Measurements from ENCODE around the gene ZNF558. TPM values are rescaled to one million over a fixed set of nuclear protein-coding genes. Genes with fewer than 3 reads are reported as not detected.
"Not testable (repeated sequence)": the region's sequence is repeated elsewhere in the genome, so short reads cannot be mapped to it uniquely, and the experiment has no call there.

Gene ZNF558
- total and polyA plus RNA-seq, 8 donors, result 6.0 to 63.1 (median 21.1) TPM

GRCh38 chr19:8811315-8812172, 20.6 kb downstream of the ZNF558 start:
- H3K27me3 ChIP-seq, result no peaks in the 10 kb centered on the region
- H3K36me3 ChIP-seq, result peaks cover 74 to 100% (median 94%) of the 10 kb centered on the region in 4 donors
- intact Hi-C loops (cut with DNase I; ENCODE audit: low total_unique reads), result no loop called here

GRCh38 chr19:8806661-8807060, 25.4 kb downstream of the ZNF558 start:
- no peak for DNase-seq
- intact Hi-C loops (cut with DNase I; ENCODE audit: low total_unique reads), result no loop called here
- no peak for TF ChIP-seq POLR2A (IDR thresholded peaks at IDR 0.05)
- no peak for TF ChIP-seq POLR2AphosphoS5 (IDR thresholded peaks at IDR 0.05)
- TF ChIP-seq CTCF (IDR thresholded peaks at IDR 0.05), result no peak
- TF ChIP-seq EP300 (IDR thresholded peaks at IDR 0.05), result no peak
- no peak overlapping the region for H3K4me3 ChIP-seq
- H3K27ac ChIP-seq, result no peak overlapping the region
- peaks cover 36 to 83% (median 71%) of the 10 kb centered on the region in 4 donors for H3K36me3 ChIP-seq
- no peaks in the 10 kb centered on the region for H3K4me1 ChIP-seq
- H3K27me3 ChIP-seq, result no peaks in the 10 kb centered on the region
- 91 to 100% (median 100%) methylated on average over 1 of the region's 1 CpG for WGBS, 5 donors
- H3K9me3 ChIP-seq, result peaks cover 62 to 100% (median 92%) of the 10 kb centered on the region in 4 donors

More at GRCh38 chr19:8811315-8812172, 20.6 kb downstream of the ZNF558 start:
- TF ChIP-seq CTCF (IDR thresholded peaks at IDR 0.05) (no peak), EP300 (IDR thresholded peaks at IDR 0.05) (no peak), POLR2AphosphoS5 (IDR thresholded peaks at IDR 0.05) (no peak), POLR2A (IDR thresholded peaks at IDR 0.05) (no peak)
- H3K4me3 ChIP-seq, result no peak overlapping the region
- no peak overlapping the region for H3K27ac ChIP-seq
- H3K9me3 ChIP-seq, result peaks cover 92 to 100% (median 100%) of the 10 kb centered on the region in 4 donors
- H3K4me1 ChIP-seq, result no peaks in the 10 kb centered on the region
- WGBS, 5 donors, result 95 to 99% (median 98%) methylated on average over 10 of the region's 10 CpGs
- no peak for DNase-seq

GRCh38 chr19:8794823-8795222, 37.3 kb downstream of the ZNF558 start:
- H3K9me3 ChIP-seq, result peaks cover 7 to 53% (median 42%) of the 10 kb centered on the region in 4 donors
- WGBS, 5 donors, result 56 to 66% (median 61%) methylated on average over 1 of the region's 1 CpG
- no peak overlapping the region for H3K4me3 ChIP-seq
- H3K4me1 ChIP-seq, result no peaks in the 10 kb centered on the region
- H3K36me3 ChIP-seq, result no peaks in the 10 kb centered on the region
- H3K27ac ChIP-seq, result no peak overlapping the region
- intact Hi-C loops (cut with DNase I; ENCODE audit: low total_unique reads), result no loop called here
- no peak for TF ChIP-seq POLR2AphosphoS5 (IDR thresholded peaks at IDR 0.05)
- TF ChIP-seq CTCF (IDR thresholded peaks at IDR 0.05), result no peak
- no peak for TF ChIP-seq EP300 (IDR thresholded peaks at IDR 0.05)
- TF ChIP-seq POLR2A (IDR thresholded peaks at IDR 0.05), result no peak
- no peak for DNase-seq
- no peaks in the 10 kb centered on the region for H3K27me3 ChIP-seq

GRCh38 chr19:8773587-8773986, 58.5 kb downstream of the ZNF558 start:
- H3K27me3 ChIP-seq; H3K4me1 ChIP-seq; DNase-seq; intact Hi-C loops (cut with DNase I; ENCODE audit: low total_unique reads); H3K27ac ChIP-seq; H3K4me3 ChIP-seq; H3K36me3 ChIP-seq; H3K9me3 ChIP-seq: not testable (repeated sequence)
- 90 to 91% methylated on average over 6 of the region's 12 CpGs; no CpG with 5 or more reads in 3 of the 5 donors for WGBS, 5 donors

GRCh38 chr19:8769265-8769664, 62.8 kb downstream of the ZNF558 start:
- H3K27ac ChIP-seq; H3K4me1 ChIP-seq; H3K4me3 ChIP-seq; H3K27me3 ChIP-seq; intact Hi-C loops (cut with DNase I; ENCODE audit: low total_unique reads); H3K36me3 ChIP-seq; H3K9me3 ChIP-seq; DNase-seq: not testable (repeated sequence)
- 86 to 92% (median 90%) methylated on average over 2 to 4 of the region's 8 CpGs for WGBS, 5 donors

GRCh38 chr19:8767257-8767656, 64.8 kb downstream of the ZNF558 start:
- H3K36me3 ChIP-seq; H3K27ac ChIP-seq; H3K9me3 ChIP-seq; H3K4me1 ChIP-seq; H3K4me3 ChIP-seq; DNase-seq; intact Hi-C loops (cut with DNase I; ENCODE audit: low total_unique reads); H3K27me3 ChIP-seq: not testable (repeated sequence)
- 84 to 90% (median 88%) methylated on average over 5 of the region's 11 CpGs; no CpG with 5 or more reads in 1 of the 5 donors for WGBS, 5 donors

Measured in stomach (tissue), 9 donors.